DMS53 (cell line): ENCODE data around the gene TMEM131L.
"Not testable (repeated sequence)": the region's sequence is repeated elsewhere in the genome, so short reads cannot be mapped to it uniquely, and the experiment has no call there.

Experiments used
- DNase-seq: peaks from one replicate; lab custom pipeline; 2025; lab: John Stamatoyannopoulos, UW

The TMEM131L gene

DNA sequence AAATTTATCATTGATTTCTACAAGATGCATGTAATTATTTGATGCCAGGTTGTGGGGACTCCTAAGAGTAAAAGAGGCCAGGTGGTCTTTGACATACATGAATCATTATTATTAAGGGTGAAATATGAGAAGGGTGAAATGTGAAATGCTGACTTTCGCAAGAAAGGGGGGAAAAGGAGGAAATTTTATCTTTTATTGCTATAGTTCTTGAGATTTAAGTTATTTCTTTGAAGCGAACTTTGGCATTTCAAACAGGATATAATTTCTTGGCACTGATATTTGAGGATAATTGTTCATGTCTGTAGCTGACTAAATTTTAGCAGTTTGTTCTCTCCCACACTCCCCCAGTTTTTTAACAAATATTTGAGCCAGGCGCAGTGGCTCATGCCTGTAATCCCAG lies 80.1 kb downstream of the TMEM131L start:
- no peak for DNase-seq

- DNase-seq = no peak
These were observed 81.4 kb downstream of the TMEM131L start for GRCh38 chr4:153547520-153547919.

GRCh38 chr4:153548907-153549306 lies 82.7 kb downstream of the TMEM131L start:
- not testable (repeated sequence) for DNase-seq

GRCh38 chr4:153549405-153549804 lies 83.2 kb downstream of the TMEM131L start:
- DNase-seq = no peak

DNA sequence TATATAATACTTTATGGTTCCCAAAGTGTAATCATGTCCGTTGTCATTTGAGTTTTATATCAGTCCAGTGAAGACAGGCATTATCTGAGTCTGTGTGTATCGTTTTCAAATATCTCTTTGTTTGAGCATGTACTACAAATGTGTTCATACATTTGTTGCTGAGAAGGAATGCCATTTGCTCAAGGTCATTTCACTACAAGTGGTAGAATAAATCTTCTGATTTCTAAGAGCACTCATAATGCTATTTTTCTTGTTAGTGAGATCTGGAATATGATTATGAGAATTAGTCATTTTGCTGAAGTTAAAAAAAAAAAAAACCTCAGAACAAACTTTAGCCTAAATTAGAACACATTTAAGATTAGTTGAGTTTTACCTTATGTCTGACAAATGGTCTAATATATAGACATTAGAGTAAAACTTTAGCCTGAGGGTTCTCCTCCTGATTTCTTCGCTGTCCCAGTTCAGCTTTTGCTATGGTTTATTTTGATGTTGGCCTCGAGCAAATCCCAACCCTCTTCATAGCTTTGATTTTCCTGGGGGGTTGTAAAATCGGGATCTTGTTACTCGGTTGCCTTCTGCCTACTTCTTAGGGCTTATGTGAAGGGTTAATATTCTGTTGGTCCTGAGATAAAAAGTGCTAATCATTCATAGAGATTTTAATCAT lies 87.1 kb downstream of the TMEM131L start:
- no peak for DNase-seq

DNA sequence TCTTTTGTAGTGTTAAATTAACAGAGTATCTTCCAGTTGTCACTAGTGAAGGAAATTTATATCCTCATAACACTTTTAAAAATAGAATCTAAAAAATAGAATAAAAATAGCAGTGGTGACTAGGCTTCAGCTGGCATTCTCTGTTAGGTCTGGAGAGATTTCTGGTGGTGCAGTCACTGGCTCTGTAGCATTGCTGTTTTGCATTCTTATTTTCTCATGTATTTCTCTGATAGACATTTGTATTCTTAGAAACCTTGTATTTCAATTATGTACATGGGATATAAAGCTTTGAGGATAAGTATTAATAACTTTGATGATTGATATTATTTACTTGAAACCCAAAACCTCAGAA lies 87.6 kb downstream of the TMEM131L start:
- no peak for DNase-seq

DNA sequence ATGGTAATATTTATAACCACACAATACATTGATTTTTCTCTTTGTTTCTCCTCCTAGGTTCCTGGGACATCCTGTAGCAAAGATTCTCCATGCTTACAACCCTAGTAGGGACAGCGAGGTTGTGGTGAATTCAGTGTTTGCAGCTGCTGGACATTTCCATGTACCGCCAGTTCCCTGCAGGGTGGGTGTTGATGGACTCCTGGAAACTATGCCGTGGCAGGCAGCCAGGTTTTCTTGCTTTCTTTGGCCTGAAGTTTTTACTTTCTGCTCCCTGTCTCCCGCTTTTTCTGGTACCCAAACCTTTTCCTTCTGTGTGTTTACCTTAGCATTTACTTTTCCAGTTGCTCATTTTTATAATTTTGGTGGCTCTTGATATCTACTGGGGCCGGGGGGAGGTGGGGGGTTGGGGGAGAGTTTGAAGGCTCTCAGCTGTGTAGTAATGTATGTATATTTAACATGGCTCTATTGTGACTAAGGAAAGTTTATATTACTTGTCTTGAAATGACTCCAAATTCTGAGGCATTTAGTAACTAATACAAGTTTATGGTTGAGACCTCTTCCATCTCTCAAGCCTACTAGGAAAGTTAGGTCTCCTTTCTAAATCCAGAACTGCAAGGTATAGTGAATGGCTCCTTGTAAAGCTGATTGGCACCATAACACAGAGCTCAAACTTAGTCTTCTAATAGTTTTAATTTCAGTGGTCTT lies 89.7 kb downstream of the TMEM131L start:
- DNase-seq = no peak

DNA sequence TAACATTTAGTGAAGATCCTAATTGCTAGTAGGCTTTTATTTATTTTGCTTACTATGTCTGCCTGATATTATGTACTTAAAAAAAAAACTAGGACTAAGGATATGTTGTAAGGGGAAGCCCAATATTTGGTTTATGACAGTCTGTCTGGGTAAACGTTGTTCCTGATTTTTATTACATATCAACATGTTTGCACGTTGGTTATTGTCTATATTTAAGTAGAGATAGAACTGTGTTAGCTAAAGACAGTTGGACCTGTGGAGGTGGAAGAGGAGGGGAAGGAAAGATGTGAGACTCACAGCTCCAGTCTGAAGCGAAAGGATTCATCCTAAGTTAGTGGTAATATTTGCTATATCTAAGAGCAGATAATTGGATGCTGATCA lies 90.3 kb downstream of the TMEM131L start:
- DNase-seq = peak; percentile 5

DNA sequence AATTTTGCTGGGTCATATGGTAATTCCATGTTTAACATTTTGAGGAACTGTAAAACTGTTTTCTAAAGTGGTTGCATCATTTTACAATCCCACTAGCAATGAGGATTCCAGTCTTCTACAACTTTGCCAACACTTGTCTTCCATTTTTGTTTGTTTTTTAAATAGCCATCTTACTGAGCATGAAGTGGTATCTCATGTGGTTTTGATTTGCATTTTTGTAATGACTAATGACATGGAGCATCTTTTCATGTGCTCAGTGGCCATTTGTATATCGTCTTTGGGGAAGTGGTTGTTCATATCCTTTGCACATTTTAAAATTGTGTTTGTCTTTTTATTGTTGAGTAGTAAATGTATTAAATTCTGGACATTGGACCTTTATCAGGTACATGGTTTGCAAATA lies 94.7 kb downstream of the TMEM131L start:
- DNase-seq = no peak

GRCh38 chr4:153564630-153565525 lies 98.7 kb downstream of the TMEM131L start:
- DNase-seq = peak; percentile 87

GRCh38 chr4:153566631-153567150 lies 100.5 kb downstream of the TMEM131L start:
- DNase-seq = no peak

DNA sequence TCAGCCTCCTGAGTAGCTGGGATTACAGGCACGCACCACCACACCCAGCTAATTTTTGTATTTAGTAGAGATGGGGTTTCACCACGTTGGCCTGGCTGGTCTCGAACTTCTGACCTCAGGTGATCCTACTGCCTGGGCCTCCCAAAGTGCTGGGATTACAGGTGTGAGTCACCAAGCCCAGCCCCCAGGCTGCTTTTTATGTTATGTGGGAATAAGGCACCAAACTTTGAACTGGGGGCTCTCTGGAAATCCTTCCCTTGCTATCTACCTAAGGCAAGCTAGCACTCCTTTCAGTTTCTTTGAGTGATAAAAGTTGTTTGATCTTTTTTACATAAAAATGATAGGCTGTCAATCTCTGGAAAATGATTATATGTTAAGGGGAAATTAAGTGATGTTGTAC lies 101.5 kb downstream of the TMEM131L start:
- not testable (repeated sequence) for DNase-seq

DNA sequence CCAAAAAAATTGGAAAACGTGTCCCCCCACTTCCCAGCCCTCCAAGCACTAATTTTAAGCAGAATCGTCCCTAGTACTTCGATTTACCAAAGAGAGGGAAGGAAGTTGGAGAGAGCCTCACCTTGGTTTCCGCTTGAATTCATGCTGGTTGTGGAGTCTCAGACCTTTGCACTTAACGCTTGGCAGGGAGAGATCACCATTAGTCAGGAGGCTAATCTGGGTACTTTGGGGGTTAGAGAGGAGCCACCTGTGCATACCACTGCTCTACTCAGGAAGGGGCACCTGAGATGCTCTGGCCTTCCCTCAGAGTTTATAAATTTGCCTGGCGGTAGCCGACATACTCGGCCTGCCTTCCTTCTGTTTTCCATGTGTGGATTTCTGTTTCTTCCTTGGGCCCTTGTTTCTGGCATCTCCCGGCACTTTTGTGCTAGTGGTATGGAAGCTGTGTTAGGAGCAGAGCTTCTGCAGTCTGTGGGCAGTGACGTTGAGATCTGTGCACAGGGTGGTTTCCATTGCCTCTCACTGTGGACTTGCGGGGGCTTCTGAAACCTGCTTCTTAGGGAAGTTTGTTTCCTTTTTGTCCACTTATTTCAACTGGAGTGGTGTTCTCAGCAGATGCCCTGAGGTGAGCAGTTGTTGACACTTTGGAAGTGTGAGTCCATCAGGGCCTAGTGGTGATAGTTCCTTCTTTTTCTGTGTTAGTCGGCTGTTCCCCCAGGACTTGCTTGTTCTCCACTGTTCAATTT lies 104.2 kb downstream of the TMEM131L start:
- DNase-seq = no peak

DNA sequence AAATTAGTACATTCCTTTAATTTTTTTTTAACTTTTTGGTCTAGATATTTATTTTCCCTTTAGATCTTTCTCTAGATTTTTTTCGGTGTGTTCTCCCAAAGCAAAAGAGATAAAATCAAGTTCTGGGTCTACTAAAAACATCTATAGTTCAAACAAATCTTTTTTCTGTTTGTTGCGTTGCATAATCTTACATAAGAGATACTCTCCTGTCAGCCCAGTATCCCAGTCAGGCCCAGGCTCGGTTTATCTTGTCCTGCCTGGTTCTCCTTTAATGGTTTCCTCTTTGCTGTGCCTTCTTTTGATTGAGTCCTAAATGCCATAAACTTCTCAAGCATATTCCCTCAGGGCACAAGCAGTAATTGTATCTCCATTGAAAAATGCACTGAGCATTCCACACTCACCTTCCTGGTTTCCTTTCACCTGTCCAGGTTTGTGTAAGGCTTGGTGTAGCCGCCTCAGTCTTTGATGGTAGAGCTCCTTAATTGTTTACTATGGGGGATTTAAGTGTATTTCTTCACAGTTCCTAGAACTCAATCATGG lies 104.9 kb downstream of the TMEM131L start:
- no peak for DNase-seq

GRCh38 chr4:153572609-153573008 lies 106.4 kb downstream of the TMEM131L start:
- DNase-seq = no peak

- DNase-seq = no peak
These were observed 107.1 kb downstream of the TMEM131L start for GRCh38 chr4:153573221-153573620.

GRCh38 chr4:153573881-153574802 lies 108.0 kb downstream of the TMEM131L start:
- DNase-seq = peak; percentile 59

DNA sequence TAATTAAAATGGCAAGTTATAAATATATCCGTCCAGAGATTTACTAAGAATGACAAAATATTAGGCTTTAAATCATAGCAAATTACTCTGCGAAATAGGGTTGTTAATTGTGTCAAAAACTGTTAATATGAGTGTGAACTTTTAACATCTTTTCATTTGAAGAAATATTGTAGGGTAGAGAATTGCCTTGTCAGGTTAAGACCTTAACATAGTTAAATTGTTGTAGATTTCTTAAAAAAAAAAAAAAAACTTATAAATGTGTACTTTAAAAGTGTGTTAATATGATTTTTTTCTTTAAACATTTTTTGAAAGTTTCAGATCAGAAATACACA lies 110.2 kb downstream of the TMEM131L start:
- no peak for DNase-seq

DNA sequence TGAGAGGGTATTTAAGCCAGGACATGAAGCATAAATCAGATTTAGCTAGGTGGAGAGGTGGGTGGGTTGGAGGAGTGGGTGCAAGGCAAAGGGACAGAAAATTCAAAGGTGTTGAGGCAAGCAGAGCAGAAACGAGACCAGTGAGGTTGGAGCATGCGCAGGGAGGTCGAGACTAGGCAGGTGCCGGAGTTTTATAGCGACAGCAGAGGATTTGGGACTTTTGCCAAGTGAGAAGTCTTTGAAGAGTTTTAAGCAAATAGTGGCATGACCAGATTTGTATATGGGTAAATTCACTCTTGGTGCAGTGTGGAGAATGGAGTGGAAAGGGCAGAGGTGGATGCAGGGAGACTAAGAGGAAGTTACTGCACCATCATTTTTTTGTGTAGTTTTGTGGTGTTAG lies 110.9 kb downstream of the TMEM131L start:
- DNase-seq = peak; percentile 37

DNA sequence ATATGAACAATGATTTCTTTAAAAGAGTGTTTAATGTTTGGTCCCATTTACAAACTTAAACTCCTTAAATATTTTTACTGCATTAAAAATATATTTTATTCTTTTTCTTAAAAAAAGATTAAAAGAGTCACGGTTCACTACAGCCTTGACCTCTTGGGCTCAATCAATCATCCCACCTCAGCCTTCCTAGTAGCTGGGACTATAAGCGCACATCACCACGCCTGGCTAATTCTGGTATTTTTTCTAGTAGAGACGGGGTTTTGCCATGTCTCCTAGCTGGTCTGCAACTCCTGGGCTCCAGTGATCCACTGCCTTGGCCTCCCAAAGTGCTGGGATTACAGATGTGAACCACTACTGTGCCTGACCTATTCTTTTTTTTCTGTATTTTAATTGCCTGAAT lies 113.2 kb downstream of the TMEM131L start:
- no peak for DNase-seq

DNA sequence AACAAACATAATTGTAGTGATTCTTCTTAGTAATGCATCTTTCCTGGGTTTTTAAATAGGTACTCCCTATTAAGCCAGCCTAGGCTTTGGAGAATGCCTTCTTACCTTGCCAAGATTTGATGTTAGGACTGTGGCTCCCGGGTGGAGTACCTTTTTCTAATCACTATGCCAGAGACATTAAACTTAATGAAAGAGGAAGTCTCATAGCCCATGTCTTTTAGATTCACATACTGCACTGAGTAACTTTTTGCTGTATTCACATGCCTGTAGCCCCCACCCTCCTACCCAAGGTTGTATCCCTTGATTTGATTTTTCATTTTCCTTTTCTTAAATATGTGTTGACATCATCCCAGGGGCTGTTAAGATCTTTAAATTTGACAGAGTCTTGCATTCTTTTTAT lies 113.7 kb downstream of the TMEM131L start:
- DNase-seq = no peak
